Suprapubic skin (tissue), 3 donors: ENCODE results near the gene AGAP1.

ENCODE experiments used
- EP300 ChIP-seq: sonication (generic); formaldehyde crosslinking; IDR thresholded peaks from one replicate; pipeline ENCODE4 v1.6.1; 2017; ENCODE audit warnings: antibody characterized with exemption
- POLR2A ChIP-seq, 2 donors: fragments of 450-650 bp; IDR thresholded peaks; one replicate each; pipeline ENCODE4 v1.6.1; 2017; ENCODE audit warnings: antibody characterized with exemption in 2 of 2, mild to moderate bottlenecking in 2 of 2, moderate library complexity in 2 of 2
- TF ChIP-seq, protein P1 (sequence below), 2 donors: fragments of 200-600 bp in 1 of 2; fragments of 450-650 bp in 1 of 2; sonication (generic) in 1 of 2; IDR thresholded peaks; one replicate each; pipeline ENCODE4 v1.5.1; 2016 to 2019; ENCODE audit warnings: antibody characterized with exemption in 2 of 2, mild to moderate bottlenecking in 1 of 2, moderate library complexity in 1 of 2

DNA sequence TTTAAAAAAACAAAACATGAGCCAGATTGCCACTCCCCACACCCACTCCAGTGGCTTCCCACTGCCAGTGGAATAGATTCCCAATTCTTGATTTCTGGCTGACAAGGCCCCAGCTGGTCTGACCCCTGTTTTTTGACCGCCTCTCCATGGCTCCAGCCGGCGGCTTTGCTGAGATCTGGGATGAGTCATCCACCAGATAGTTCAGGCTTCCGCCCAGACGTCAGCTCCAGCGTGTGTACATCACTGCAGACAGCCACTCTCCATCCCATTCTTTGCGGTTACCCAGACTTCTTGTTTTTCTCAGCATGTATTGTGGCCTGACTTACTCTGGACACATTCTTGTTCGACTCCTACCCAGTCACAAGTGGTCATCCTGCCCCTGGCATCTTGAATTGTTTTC, 446.5 kb downstream of the AGAP1 start:
- TF ChIP-seq POLR2A (IDR thresholded peaks at IDR 0.05) = no peak
- TF ChIP-seq, protein P1, sequence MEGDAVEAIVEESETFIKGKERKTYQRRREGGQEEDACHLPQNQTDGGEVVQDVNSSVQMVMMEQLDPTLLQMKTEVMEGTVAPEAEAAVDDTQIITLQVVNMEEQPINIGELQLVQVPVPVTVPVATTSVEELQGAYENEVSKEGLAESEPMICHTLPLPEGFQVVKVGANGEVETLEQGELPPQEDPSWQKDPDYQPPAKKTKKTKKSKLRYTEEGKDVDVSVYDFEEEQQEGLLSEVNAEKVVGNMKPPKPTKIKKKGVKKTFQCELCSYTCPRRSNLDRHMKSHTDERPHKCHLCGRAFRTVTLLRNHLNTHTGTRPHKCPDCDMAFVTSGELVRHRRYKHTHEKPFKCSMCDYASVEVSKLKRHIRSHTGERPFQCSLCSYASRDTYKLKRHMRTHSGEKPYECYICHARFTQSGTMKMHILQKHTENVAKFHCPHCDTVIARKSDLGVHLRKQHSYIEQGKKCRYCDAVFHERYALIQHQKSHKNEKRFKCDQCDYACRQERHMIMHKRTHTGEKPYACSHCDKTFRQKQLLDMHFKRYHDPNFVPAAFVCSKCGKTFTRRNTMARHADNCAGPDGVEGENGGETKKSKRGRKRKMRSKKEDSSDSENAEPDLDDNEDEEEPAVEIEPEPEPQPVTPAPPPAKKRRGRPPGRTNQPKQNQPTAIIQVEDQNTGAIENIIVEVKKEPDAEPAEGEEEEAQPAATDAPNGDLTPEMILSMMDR (IDR thresholded peaks at IDR 0.05) = no peak
- no peak for TF ChIP-seq EP300
